GM23338 (cell line): ENCODE measurements around the gene ETV2. TPM values are rescaled to one million over a fixed set of nuclear protein-coding genes. Genes with fewer than 3 reads are reported as not detected.

Source experiments
- ATAC-seq: fragments of 200-7000 bp; cut with Tn5 transposase; 3 replicates; pipeline ENCODE4 v1.9.1; 2020
- DNase-seq: peaks from one replicate; pipeline ENCODE4 v3.0.0-alpha.2; 2015; ENCODE audit warnings: low spot score
- H2AFZ ChIP-seq: fragments of 200-600 bp; sonication (generic); 2 replicates; pipeline ENCODE4 v1.8.0; 2016; ENCODE audit warnings: antibody characterized with exemption, mild to moderate bottlenecking, moderate library complexity
- H3F3A ChIP-seq: fragments of 200-600 bp; sonication (generic); replicated peaks from 2 replicates; pipeline ENCODE4 v1.8.0; 2017; ENCODE audit warnings: antibody characterized with exemption, mixed run types, low read depth
- H3K27ac ChIP-seq: fragments of 200-600 bp; sonication (generic); 2 replicates; pipeline ENCODE4 v1.6.1; 2016; ENCODE audit warnings: low read depth
- H3K27me3 ChIP-seq: fragments of 200-600 bp; sonication (generic); 2 replicates; pipeline ENCODE4 v1.8.0; 2016; ENCODE audit warnings: mild to moderate bottlenecking, mixed run types, moderate library complexity; ENCODE audit not compliant: insufficient read depth
- H3K36me3 ChIP-seq: fragments of 200-600 bp; sonication (generic); 2 replicates; pipeline ENCODE4 v1.8.0; 2016; ENCODE audit warnings: mild to moderate bottlenecking; ENCODE audit not compliant: insufficient read depth
- H3K4me1 ChIP-seq: fragments of 200-600 bp; sonication (generic); 2 replicates; pipeline ENCODE4 v1.8.0; 2016; ENCODE audit warnings: mild to moderate bottlenecking, moderate library complexity; ENCODE audit not compliant: insufficient read depth
- H3K4me2 ChIP-seq: fragments of 200-600 bp; sonication (generic); 2 replicates; pipeline ENCODE4 v1.7.1; 2017; ENCODE audit warnings: mixed run types
- H3K4me3 ChIP-seq: fragments of 200-600 bp; sonication (generic); 2 replicates; pipeline ENCODE4 v1.6.1; 2016; ENCODE audit warnings: mixed run types
- H3K79me2 ChIP-seq: fragments of 200-600 bp; sonication (generic); replicated peaks from 2 replicates; pipeline ENCODE4 v1.8.0; 2017; ENCODE audit warnings: mild to moderate bottlenecking; ENCODE audit not compliant: insufficient read depth
- H3K9me2 ChIP-seq: fragments of 200-600 bp; sonication (generic); 2 replicates; pipeline ENCODE4 v1.8.0; 2017; ENCODE audit not compliant: insufficient read depth
- H4K20me1 ChIP-seq: fragments of 200-600 bp; sonication (generic); replicated peaks from 2 replicates; pipeline ENCODE4 v1.8.0; 2017; ENCODE audit warnings: mild to moderate bottlenecking; ENCODE audit not compliant: insufficient read depth
- H3K27ac Mint-ChIP-seq: 2 replicates; pipeline ENCODE4 v1.8.0; 2020; ENCODE audit warnings: inconsistent platforms, mild to moderate bottlenecking, moderate library complexity, mixed read lengths
- H3K27me3 Mint-ChIP-seq: 3 replicates; pipeline ENCODE4 v1.8.0; 2022; ENCODE audit warnings: low read depth, mild to moderate bottlenecking, moderate library complexity, mixed read lengths, inconsistent platforms; ENCODE audit not compliant: insufficient read depth, poor library complexity
- H3K36me3 Mint-ChIP-seq: 3 replicates; pipeline ENCODE4 v1.8.0; 2021; ENCODE audit warnings: low read depth, mild to moderate bottlenecking, inconsistent platforms, moderate library complexity, mixed read lengths
- H3K4me1 Mint-ChIP-seq: 3 replicates; pipeline ENCODE4 v1.8.0; 2020; ENCODE audit warnings: mild to moderate bottlenecking, inconsistent platforms, mixed read lengths
- H3K4me3 Mint-ChIP-seq: 3 replicates; pipeline ENCODE4 v1.8.0; 2021; ENCODE audit warnings: moderate library complexity, mild to moderate bottlenecking, inconsistent platforms, mixed read lengths
- H3K9me3 Mint-ChIP-seq: 3 replicates; pipeline ENCODE4 v1.8.0; 2020; ENCODE audit warnings: moderate library complexity, mild to moderate bottlenecking, inconsistent platforms, mixed read lengths
- CREB1 ChIP-seq: fragments of 250-450 bp; sonication (Bioruptor Pico); IDR thresholded peaks from 2 replicates; pipeline ENCODE4 v1.5.0; 2020; ENCODE audit warnings: low read depth, mild to moderate bottlenecking, moderate library complexity
- EZH2 ChIP-seq: fragments of 200-600 bp; sonication (generic); IDR thresholded peaks from one replicate; pipeline ENCODE4 v1.8.0; 2017; ENCODE audit warnings: antibody characterized with exemption, mild to moderate bottlenecking, low read depth; ENCODE audit not compliant: unreplicated experiment
- EZH2phosphoT487 ChIP-seq: fragments of 200-600 bp; sonication (generic); IDR thresholded peaks from one replicate; pipeline ENCODE4 v1.8.1; 2018; ENCODE audit warnings: antibody characterized with exemption; ENCODE audit not compliant: unreplicated experiment
- JUNB ChIP-seq: IDR thresholded peaks from one replicate; pipeline ENCODE4 v1.6.1; 2016; ENCODE audit warnings: antibody characterized with exemption; ENCODE audit not compliant: unreplicated experiment
- NANOG ChIP-seq: IDR thresholded peaks from 2 replicates; pipeline ENCODE4 v1.6.1; 2016; ENCODE audit warnings: antibody characterized with exemption, borderline replicate concordance
- POLR2AphosphoS5 ChIP-seq: IDR thresholded peaks from 2 replicates; pipeline ENCODE4 v1.6.1; 2016; ENCODE audit warnings: antibody characterized with exemption, low read depth
- STAT1 ChIP-seq: IDR thresholded peaks from one replicate; pipeline ENCODE4 v1.6.1; 2016; ENCODE audit warnings: antibody characterized with exemption; ENCODE audit not compliant: unreplicated experiment
- ZNF114 ChIP-seq: fragments of 250-450 bp; sonication (Bioruptor Pico); IDR thresholded peaks from 2 replicates; pipeline ENCODE4 v1.5.0; 2020; ENCODE audit warnings: mild to moderate bottlenecking, moderate library complexity
- ZNF331 ChIP-seq: fragments of 250-450 bp; sonication (Bioruptor Pico); IDR thresholded peaks from 2 replicates; pipeline ENCODE4 v1.5.0; 2020; ENCODE audit warnings: low read depth, mild to moderate bottlenecking, moderate library complexity
- ZNF462 ChIP-seq: fragments of 250-450 bp; sonication (Bioruptor Pico); IDR thresholded peaks from 2 replicates; pipeline ENCODE4 v1.5.0; 2020; ENCODE audit warnings: mild to moderate bottlenecking, moderate library complexity
- polyA plus RNA-seq: library from polyadenylated mRNA; unstranded; fragments of >200 nt; fragmentation: Nextera tagmentation; extraction: Ambion mirVana; gene quantifications from 2 replicates; pipeline ENCODE4 v1.2.1, GENCODE V29; 2016
- total RNA-seq: library from RNA; depleted of rRNA; stranded (reverse); fragments of >200 nt; shearing (Covaris generic); gene quantifications from 2 replicates; pipeline ENCODE4 v1.2.3, GENCODE V29; 2014
- TF ChIP-seq, protein P1 (sequence below): IDR thresholded peaks from one replicate; pipeline ENCODE4 v1.6.1; 2018; ENCODE audit warnings: antibody characterized with exemption; ENCODE audit not compliant: unreplicated experiment
- TF ChIP-seq, protein P2 (sequence below): IDR thresholded peaks from 2 replicates; pipeline ENCODE4 v1.6.1; 2016; ENCODE audit warnings: antibody characterized with exemption
- TF ChIP-seq, protein P3 (sequence below), 2 experiments: fragments of 200-600 bp in 1 of 2; sonication (generic) in 1 of 2; conservative IDR thresholded peaks; 2 replicates each; pipeline versions ENCODE4 v1.5.1 to v1.6.1; 2016 to 2017; ENCODE audit warnings: antibody characterized with exemption in 2 of 2, low read depth in 2 of 2, mild to moderate bottlenecking in 2 of 2, moderate library complexity in 1 of 2

ETV2 gene
- total and polyA plus RNA-seq, 2 experiments from 2014 or later, result 0.87 to 1.5 TPM

DNA sequence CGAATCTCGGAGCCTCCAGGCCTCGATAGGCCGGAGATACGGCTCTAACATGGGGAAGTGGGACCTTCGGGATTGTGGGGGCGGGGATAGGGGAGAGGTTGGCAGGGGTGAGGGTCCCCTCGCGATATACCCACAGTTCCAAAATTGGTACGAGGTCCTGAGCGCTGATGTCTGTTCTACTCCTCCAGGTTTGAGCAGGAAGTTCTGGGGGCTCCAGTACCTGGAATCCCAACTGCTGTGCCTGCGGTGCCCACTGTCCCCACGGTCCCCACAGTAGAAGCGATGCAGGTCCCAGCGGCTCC is 12.3 kb upstream of the ETV2 start:
- 0 out of 2 replicates have a peak, but pooled peaks cover 4% of the 10 kb centered on the region for H3K36me3 ChIP-seq
- H3K27me3 ChIP-seq, result no peaks in the 10 kb centered on the region
- H3F3A ChIP-seq, result 0 out of 2 replicates have a peak, but pooled peaks cover 2% of the 10 kb centered on the region
- H3K27me3 Mint-ChIP-seq, result peaks cover 4% of the 10 kb centered on the region
- peaks cover 6% of the 10 kb centered on the region; the same call in 1 of the 3 replicates for H3K4me1 Mint-ChIP-seq
- TF ChIP-seq ZNF114 (CRISPR knock-in tag), result no peak
- no peak for TF ChIP-seq ZNF462 (CRISPR knock-in tag)
- TF ChIP-seq, protein P1, sequence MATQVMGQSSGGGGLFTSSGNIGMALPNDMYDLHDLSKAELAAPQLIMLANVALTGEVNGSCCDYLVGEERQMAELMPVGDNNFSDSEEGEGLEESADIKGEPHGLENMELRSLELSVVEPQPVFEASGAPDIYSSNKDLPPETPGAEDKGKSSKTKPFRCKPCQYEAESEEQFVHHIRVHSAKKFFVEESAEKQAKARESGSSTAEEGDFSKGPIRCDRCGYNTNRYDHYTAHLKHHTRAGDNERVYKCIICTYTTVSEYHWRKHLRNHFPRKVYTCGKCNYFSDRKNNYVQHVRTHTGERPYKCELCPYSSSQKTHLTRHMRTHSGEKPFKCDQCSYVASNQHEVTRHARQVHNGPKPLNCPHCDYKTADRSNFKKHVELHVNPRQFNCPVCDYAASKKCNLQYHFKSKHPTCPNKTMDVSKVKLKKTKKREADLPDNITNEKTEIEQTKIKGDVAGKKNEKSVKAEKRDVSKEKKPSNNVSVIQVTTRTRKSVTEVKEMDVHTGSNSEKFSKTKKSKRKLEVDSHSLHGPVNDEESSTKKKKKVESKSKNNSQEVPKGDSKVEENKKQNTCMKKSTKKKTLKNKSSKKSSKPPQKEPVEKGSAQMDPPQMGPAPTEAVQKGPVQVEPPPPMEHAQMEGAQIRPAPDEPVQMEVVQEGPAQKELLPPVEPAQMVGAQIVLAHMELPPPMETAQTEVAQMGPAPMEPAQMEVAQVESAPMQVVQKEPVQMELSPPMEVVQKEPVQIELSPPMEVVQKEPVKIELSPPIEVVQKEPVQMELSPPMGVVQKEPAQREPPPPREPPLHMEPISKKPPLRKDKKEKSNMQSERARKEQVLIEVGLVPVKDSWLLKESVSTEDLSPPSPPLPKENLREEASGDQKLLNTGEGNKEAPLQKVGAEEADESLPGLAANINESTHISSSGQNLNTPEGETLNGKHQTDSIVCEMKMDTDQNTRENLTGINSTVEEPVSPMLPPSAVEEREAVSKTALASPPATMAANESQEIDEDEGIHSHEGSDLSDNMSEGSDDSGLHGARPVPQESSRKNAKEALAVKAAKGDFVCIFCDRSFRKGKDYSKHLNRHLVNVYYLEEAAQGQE, result no peak
- TF ChIP-seq EZH2, result no peak
- TF ChIP-seq POLR2AphosphoS5, result no peak
- TF ChIP-seq CREB1 (CRISPR knock-in tag), result no peak
- no peak for TF ChIP-seq NANOG
- TF ChIP-seq, protein P2, sequence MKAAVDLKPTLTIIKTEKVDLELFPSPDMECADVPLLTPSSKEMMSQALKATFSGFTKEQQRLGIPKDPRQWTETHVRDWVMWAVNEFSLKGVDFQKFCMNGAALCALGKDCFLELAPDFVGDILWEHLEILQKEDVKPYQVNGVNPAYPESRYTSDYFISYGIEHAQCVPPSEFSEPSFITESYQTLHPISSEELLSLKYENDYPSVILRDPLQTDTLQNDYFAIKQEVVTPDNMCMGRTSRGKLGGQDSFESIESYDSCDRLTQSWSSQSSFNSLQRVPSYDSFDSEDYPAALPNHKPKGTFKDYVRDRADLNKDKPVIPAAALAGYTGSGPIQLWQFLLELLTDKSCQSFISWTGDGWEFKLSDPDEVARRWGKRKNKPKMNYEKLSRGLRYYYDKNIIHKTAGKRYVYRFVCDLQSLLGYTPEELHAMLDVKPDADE, result no peak
- TF ChIP-seq, protein P3, sequence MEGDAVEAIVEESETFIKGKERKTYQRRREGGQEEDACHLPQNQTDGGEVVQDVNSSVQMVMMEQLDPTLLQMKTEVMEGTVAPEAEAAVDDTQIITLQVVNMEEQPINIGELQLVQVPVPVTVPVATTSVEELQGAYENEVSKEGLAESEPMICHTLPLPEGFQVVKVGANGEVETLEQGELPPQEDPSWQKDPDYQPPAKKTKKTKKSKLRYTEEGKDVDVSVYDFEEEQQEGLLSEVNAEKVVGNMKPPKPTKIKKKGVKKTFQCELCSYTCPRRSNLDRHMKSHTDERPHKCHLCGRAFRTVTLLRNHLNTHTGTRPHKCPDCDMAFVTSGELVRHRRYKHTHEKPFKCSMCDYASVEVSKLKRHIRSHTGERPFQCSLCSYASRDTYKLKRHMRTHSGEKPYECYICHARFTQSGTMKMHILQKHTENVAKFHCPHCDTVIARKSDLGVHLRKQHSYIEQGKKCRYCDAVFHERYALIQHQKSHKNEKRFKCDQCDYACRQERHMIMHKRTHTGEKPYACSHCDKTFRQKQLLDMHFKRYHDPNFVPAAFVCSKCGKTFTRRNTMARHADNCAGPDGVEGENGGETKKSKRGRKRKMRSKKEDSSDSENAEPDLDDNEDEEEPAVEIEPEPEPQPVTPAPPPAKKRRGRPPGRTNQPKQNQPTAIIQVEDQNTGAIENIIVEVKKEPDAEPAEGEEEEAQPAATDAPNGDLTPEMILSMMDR (conservative IDR thresholded peaks at IDR 0.05; ENCODE audit: low read depth in 2 of 2), result no peak
- TF ChIP-seq ZNF331, result no peak
- no peak for TF ChIP-seq EZH2phosphoT487
- no peak for TF ChIP-seq STAT1
- TF ChIP-seq JUNB, result no peak
- peak overlapping the region; percentile 98 for H3K4me3 Mint-ChIP-seq
- peak overlapping the region; percentile 50; the same call in 1 of the 2 replicates for H2AFZ ChIP-seq
- no peak overlapping the region; the same call in 1 of the 2 replicates for H3K27ac ChIP-seq
- peaks cover 35% of the 10 kb centered on the region for H3K36me3 Mint-ChIP-seq
- no peak overlapping the region; the same call in 1 of the 2 replicates for H3K27ac Mint-ChIP-seq
- peak overlapping the region; percentile 82 for H3K4me2 ChIP-seq
- DNase-seq, result no peak
- H3K9me2 ChIP-seq, result no peaks in the 10 kb centered on the region
- H3K79me2 ChIP-seq, result peaks cover 11% of the 10 kb centered on the region
- H3K4me3 ChIP-seq, result peak overlapping the region; percentile 77
- H4K20me1 ChIP-seq, result no peaks in the 10 kb centered on the region
- H3K9me3 Mint-ChIP-seq, result no peaks in the 10 kb centered on the region
- H3K4me1 ChIP-seq, result peaks cover 8% of the 10 kb centered on the region
- ATAC-seq, result no peak
